ENCODE data around the gene ARHGAP9. TPM values are rescaled to one million over a fixed set of nuclear protein-coding genes. Genes with fewer than 3 reads are reported as not detected.

The ARHGAP9 gene
- total and polyA plus RNA-seq, 2 of the 8 experiments (the other 6 are each of a cell fraction or from before 2014, with no cell fraction given) = 3.2 to 6.0 TPM

DNA sequence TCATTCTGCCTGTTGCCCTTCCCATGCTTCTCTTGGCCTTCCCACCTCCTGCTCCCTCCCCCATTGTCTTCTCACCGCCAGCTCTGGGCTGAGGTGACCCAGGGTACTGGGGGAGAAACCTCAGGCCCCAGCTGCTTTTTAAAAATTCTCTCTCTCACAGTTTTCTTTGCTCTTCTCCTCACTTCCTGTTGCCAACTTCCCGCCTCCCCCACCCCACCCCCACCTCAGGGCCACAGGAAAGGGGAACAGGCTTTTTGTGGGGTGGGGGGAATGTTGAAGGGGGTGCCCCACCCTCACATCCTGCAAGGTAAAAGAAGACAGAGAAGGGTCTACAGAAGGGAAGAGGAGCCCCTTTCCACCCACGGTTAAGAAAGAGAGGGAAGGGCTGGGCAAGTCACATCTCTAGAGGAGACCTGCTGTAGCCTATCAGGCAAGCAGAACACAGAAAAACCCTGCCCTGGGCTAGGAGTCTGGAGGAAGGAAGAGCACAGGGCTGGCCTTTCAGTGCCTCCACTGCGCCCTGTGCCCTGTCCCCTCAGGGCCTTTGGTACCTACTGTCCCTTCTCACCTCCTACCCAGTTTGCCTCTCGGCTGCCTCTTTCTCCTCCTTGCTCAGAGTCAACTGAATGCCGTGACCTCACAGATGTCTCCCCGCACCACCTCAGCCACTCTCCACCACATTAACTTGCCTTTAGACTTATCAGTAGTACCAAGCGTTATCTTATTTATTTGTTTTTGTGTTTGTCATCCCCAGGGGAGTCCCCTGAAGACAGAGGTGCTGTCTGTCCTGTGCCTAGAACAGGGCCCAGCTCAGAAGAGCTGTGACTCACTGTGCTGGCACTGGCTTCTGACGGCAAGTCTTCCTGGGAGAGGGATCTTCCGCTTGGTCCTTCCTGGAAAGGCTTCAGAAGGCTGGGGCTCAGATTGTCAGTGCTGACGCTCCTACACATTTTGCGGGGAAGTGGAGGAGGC lies 1.7 kb downstream of the ARHGAP9 start (continued):
- TF ChIP-seq E2F6 (IDR thresholded peaks at IDR 0.05) (no peak), SIRT6 (IDR thresholded peaks at IDR 0.05; ENCODE audit: low read length) (no peak), ZNF274 (IDR thresholded peaks at IDR 0.05; ENCODE audit: borderline replicate concordance, extremely low read depth, low read length) (no peak), GABPA (IDR thresholded peaks at IDR 0.05; ENCODE audit: borderline replicate concordance, insufficient read depth, low read length) (no peak), TAF1 (IDR thresholded peaks at IDR 0.05; ENCODE audit: low read depth, low read length) (no peak), POLR2A (IDR thresholded peaks at IDR 0.05; ENCODE audit: control extremely low read depth in 1 of 2, low read depth in 2 of 2, low read length in 2 of 2) (no peak), SP2 (IDR thresholded peaks at IDR 0.05; ENCODE audit: low read length) (no peak), TCF12 (IDR thresholded peaks at IDR 0.05; ENCODE audit: low read depth, low read length) (no peak), ATF3 (IDR thresholded peaks at IDR 0.05; ENCODE audit: insufficient read depth, low read depth, low read length) (no peak), EGR1 (IDR thresholded peaks at IDR 0.05; ENCODE audit: borderline replicate concordance, low read depth, low read length) (no peak), ATF2 (IDR thresholded peaks at IDR 0.05; ENCODE audit: low read length) (no peak), CHD2 (IDR thresholded peaks at IDR 0.05; ENCODE audit: low read length) (no peak), KDM5A (IDR thresholded peaks at IDR 0.05; ENCODE audit: low read length) (no peak)

Measured in H1 (cell line).